Muscle of back (tissue), 11 donors: Measurements from ENCODE around the gene NPTX1. TPM values are rescaled to one million over a fixed set of nuclear protein-coding genes. Genes with fewer than 3 reads are reported as not detected.

Experiments used
- DNase-seq, 3 donors: peaks; one replicate each; pipeline versions ENCODE4 v3.0.0 to v3.0.0-alpha.2; 2013
- polyA plus RNA-seq, 10 donors: library from polyadenylated mRNA; unstranded; fragments of 120-200 nt; gene quantifications; one replicate each; pipeline ENCODE4 v1.2.1, GENCODE V29; 2013; ENCODE audit not compliant: insufficient read length in 10 of 10

Gene NPTX1
- polyA plus RNA-seq, 10 donors, result 0.12 to 0.58 (median 0.20) TPM

DNA sequence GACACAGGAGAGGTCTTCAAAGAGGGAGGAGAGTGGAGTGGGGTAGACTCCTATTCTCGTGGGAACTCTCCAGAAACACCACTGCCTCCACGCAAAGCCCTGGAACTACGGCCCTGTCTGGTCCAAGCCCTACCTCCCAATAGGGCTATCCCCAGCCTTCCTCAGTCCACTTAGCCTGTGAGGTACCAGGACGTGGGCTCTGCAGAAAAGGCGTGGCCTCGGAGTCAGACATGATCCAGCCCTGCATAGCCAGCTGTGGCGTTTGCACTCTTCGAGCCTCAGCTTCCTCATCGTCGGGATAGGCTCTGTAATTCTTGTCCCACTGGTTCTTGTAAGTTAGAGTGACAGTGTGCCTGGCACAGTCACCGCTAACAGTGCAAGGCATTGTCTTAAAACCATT is 47.6 kb downstream of the NPTX1 start:
- no peak for DNase-seq

GRCh38 chr17:80428363-80428762 is 48.0 kb downstream of the NPTX1 start:
- no peak for DNase-seq

DNA sequence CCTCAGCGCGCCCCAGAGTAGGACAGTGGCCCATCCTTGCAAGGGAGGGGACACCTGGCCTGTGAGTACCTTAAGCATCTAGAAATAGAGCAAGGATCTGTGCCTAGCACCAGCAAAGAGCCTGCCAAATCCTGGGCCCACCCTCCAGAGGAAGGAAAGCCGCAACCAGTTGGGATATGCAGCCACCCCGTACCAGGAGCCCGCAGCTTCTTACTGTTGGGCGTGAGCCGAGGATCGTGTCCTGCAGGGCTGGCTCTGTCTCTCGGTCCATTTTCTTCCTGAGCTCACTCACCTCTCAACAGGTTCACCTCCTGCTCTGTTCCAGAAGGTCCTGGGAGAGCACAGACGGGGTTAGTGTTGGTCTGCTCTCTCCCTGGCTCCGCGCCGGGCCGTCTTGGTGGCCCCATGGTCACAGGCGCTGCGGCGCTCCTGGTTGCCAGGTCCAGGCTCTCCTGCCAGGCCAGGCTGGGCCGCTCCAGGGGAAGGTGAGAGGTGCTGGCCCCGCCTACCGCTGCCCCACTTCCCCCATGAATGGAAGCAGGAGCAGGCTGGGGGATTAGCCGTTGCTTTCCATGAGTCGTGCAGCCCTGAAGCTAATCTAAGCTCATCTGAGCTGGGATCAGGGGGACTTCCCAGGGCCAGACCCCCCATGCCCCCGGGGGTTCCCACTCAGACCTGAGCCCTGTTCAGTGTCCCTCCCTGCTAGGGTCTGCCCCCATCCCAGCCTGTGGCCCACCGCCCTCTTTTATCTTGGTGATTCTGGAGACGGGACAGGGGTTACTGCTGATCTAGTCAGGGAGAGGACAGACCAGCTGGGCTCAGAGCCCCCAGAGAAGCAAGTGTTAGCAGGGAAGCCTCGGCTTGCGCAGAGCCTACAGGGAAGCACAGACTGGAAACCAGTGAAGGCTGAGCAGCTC is 48.8 kb downstream of the NPTX1 start:
- DNase-seq, result no peak

- DNase-seq, result peak; percentile 43 to 78 (median 74)
These were observed 49.6 kb downstream of the NPTX1 start for GRCh38 chr17:80426671-80427326.

- no peak for DNase-seq
These were observed 50.5 kb downstream of the NPTX1 start for GRCh38 chr17:80425835-80426426.

DNA sequence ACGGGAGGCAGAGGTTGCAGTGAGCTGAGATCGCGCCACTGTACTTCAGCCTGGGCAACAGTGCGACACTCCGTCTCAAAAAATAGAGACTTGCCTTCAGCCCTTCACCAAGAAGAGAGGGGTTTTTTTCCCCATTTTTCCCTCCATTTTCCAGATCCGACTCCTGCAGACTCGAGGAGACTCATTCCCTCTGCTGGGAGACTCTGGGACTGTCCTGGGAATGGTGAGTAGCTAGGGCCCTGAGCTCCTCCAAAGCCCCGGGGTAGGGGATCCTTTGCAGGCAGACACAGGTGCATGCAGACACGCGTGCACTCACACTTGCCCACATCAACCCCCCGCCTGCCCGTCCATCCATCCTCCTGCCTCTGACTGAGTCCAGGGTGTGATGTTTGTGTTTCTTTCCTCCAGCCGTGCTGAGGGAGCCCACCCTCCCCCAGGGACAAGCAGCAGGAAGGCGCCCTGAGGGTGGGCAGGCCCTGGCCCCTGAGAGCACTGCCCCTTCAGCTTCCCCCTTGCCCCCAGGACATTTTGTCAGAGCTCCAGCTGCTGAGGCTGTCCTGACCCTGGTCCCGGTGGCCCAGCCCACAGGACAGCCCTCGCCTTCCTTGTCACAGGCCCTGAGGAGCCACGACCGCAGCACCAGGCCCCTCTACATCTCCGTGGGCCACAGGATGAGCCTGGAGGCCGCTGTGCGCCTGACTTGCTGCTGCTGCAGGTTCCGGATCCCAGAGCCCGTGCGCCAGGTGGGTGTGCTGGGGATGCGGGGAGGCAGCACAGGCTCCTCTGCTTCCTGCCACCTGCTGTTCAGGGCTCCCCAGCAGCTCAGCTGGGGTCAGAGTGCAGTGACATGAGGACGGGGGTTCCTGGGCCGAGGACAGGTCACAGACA is 51.3 kb downstream of the NPTX1 start:
- DNase-seq, result no peak

DNA sequence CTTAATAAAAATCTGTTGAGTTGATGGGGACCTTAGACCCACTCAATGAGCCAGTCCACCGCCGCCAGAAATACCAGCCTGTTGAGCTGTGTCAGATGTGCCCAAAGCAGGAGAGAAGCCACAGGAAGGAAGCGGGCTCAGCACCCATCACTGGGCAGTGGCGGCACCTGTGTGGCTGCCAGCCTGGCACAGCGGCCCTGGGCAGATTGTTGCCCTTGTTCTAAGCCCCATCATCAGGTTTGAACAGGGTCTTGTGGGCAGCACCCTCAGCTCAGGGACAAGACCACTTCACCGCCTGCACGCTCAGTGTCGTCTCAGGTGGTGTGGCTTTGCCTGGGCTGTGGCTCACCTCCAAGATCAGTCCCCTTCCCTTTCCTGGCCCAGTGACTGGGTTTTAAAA is 52.1 kb downstream of the NPTX1 start:
- no peak for DNase-seq

DNA sequence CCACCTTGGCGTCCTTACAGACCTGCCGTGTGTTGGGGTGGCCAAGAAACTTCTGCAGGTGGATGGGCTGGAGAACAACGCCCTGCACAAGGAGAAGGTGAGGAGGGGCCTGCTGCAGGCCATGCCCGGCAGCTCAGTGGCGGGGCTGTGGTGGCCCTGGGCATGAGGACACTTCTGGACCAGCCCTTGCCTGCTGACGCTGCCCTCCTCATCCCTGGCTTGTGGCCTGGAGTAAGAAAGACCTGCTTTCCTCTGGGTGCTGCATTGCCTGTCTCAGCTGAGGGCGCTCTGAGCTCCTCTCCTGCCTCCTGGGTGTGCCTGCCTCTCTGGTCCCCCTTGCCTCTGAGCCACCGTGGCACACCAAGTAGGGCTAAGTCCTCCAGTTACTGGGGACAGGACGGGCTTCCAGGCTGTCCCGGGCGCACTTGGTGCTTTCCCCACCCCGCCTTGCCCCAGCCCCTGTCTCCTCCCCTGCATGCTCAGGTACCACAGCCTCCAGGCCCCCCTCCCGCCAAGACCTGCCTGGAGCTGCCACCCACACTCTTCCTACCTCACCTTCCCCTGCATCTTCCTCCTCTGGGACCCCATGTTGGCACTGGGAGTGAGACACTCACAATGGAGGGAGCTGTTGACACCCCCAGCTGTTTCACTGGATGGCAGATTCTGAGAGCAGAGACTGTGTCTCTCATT is 52.7 kb downstream of the NPTX1 start:
- DNase-seq, result no peak

- DNase-seq, result no peak
These were observed 53.4 kb downstream of the NPTX1 start for GRCh38 chr17:80422981-80423380.

- no peak for DNase-seq
These were observed 54.1 kb downstream of the NPTX1 start for GRCh38 chr17:80422276-80422675.

DNA sequence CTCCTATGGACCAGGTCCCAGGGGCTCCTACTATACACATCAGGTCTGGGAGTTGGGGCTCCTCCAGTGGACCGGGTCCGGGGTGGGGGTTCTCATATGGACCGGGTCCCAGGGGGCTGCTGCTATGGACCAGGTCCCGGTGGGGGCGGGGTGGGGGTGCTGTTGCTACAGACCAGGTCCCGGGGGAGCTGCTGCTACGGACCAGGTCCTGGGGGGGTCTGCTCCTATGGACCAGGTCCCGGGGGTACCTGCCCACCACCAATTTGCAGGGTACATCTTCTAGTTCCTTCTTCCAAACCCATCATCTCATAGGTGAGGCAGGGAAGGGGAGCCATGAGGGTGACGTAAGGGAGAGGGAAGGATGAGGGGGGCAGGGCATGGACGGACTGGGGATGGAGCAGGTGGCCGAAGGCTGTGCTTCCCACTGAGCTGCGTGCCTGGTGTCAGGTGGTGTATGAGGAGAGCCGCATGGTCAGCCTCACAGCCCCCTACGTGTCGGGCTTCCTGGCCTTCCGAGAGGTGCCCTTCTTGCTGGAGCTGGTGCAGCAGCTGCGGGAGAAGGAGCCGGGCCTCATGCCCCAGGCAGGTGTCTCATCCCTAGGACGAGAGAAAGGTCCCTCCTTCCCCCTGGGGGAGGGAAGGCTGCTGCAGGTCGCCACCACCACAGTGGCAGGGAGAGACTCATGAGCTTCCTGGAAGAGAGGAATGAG is 54.9 kb downstream of the NPTX1 start:
- no peak for DNase-seq

GRCh38 chr17:80419255-80419654 is 57.2 kb downstream of the NPTX1 start:
- no peak for DNase-seq

GRCh38 chr17:80418589-80418988 is 57.8 kb downstream of the NPTX1 start:
- DNase-seq, result no peak

Other genes with a start within 250 kb of the NPTX1 start
- gene RNF213, start 215.8 kb downstream of the NPTX1 start, polyA plus RNA-seq, result 10 to 100 TPM; 23.7 to 58.7 (median 36.2) TPM
- 10 to 100 TPM; 15.1 to 22.0 (median 16.1) TPM for gene ENDOV, start 61.4 kb downstream of the NPTX1 start, polyA plus RNA-seq
- 10 to 100 TPM; 18.8 to 24.3 (median 21.2) TPM for gene RPTOR, start 68.2 kb upstream of the NPTX1 start, polyA plus RNA-seq